Loucy (cell line): ENCODE data around the gene FBXO4.

ENCODE experiments used
- H2AFZ ChIP-seq: fragments of 200-600 bp; sonication (generic); 2 replicates; pipeline ENCODE4 v1.6.0; 2016; ENCODE audit warnings: antibody characterized with exemption, mild to moderate bottlenecking, low read length, moderate library complexity
- H3F3A ChIP-seq: fragments of 200-600 bp; 2 replicates; pipeline ENCODE4 v1.6.0; 2016; ENCODE audit warnings: antibody characterized with exemption, low read depth, mild to moderate bottlenecking
- H3K27me3 ChIP-seq: fragments of 200-600 bp; sonication (generic); 2 replicates; pipeline ENCODE4 v1.6.1; 2014; ENCODE audit warnings: low read length, mild to moderate bottlenecking; ENCODE audit not compliant: insufficient read depth, poor library complexity, severe bottlenecking
- H3K36me3 ChIP-seq: fragments of 200-600 bp; sonication (generic); 2 replicates; pipeline ENCODE4 v1.6.1; 2016; ENCODE audit warnings: low read length; ENCODE audit not compliant: insufficient read depth
- H3K4me1 ChIP-seq: fragments of 200-600 bp; sonication (generic); 2 replicates; pipeline ENCODE4 v1.5.1; 2014; ENCODE audit warnings: low read length, mild to moderate bottlenecking; ENCODE audit not compliant: insufficient read depth, poor library complexity, severe bottlenecking
- H3K4me2 ChIP-seq: fragments of 200-600 bp; sonication (generic); 2 replicates; pipeline ENCODE4 v1.6.0; 2014; ENCODE audit warnings: antibody characterized with exemption, low read length, low read depth, mild to moderate bottlenecking; ENCODE audit not compliant: poor library complexity, severe bottlenecking
- H3K4me3 ChIP-seq: fragments of 200-600 bp; sonication (generic); 2 replicates; pipeline ENCODE4 v1.5.1; 2014; ENCODE audit warnings: low read length, mild to moderate bottlenecking, mixed read lengths; ENCODE audit not compliant: poor library complexity, severe bottlenecking
- H3K79me2 ChIP-seq: fragments of 200-600 bp; sonication (generic); 2 replicates; pipeline ENCODE4 v1.6.1; 2014; ENCODE audit warnings: low read length; ENCODE audit not compliant: insufficient read depth
- H3K9ac ChIP-seq: fragments of 200-600 bp; sonication (generic); 2 replicates; pipeline ENCODE4 v1.6.0; 2014; ENCODE audit warnings: mild to moderate bottlenecking, low read depth, low read length, moderate library complexity; ENCODE audit not compliant: poor library complexity, severe bottlenecking
- H3K9me2 ChIP-seq: fragments of 200-600 bp; sonication (generic); replicated peaks from 2 replicates; pipeline ENCODE4 v1.6.1; 2016; ENCODE audit warnings: low read depth, low read length, mixed read lengths
- H3K9me3 ChIP-seq: fragments of 200-600 bp; sonication (generic); 2 replicates; pipeline ENCODE4 v1.6.1; 2014; ENCODE audit warnings: mild to moderate bottlenecking, antibody characterized with exemption, low read length, low read depth; ENCODE audit not compliant: insufficient read depth
- H4K20me1 ChIP-seq: fragments of 200-600 bp; sonication (generic); 2 replicates; pipeline ENCODE4 v1.6.0; 2014; ENCODE audit warnings: antibody characterized with exemption, low read length, mild to moderate bottlenecking; ENCODE audit not compliant: insufficient read depth, poor library complexity, severe bottlenecking
- CTCF ChIP-seq: fragments of 200-600 bp; sonication (generic); conservative IDR thresholded peaks from 2 replicates; pipeline ENCODE4 v1.5.1; 2014; ENCODE audit warnings: mild to moderate bottlenecking, antibody characterized with exemption, low read length
- EZH2phosphoT487 ChIP-seq: fragments of 200-600 bp; IDR thresholded peaks from 2 replicates; pipeline ENCODE4 v1.6.1; 2018; ENCODE audit warnings: antibody characterized with exemption, mild to moderate bottlenecking, moderate library complexity, borderline replicate concordance

Gene FBXO4

GRCh38 chr5:41896230-41896629 is 28.9 kb upstream of the FBXO4 start:
- Histone ChIP-seq H3K27me3 (peaks cover 40% of the 10 kb centered on the region), H3K4me2 (no peak overlapping the region), H3F3A (no peaks in the 10 kb centered on the region), H4K20me1 (no peaks in the 10 kb centered on the region), H2AFZ (no peak overlapping the region), H3K9ac (no peak overlapping the region), H3K4me1 (no peaks in the 10 kb centered on the region), H3K36me3 (no peaks in the 10 kb centered on the region), H3K9me2 (no peaks in the 10 kb centered on the region), H3K9me3 (no peaks in the 10 kb centered on the region), H3K79me2 (no peaks in the 10 kb centered on the region), H3K4me3 (no peak overlapping the region)
- no peak for TF ChIP-seq CTCF
- TF ChIP-seq EZH2phosphoT487: no peak

- H3K4me1 ChIP-seq: peaks cover 33% of the 10 kb centered on the region
- peak overlapping the region; percentile 78; the same call in 1 of the 2 replicates for H2AFZ ChIP-seq
- no peaks in the 10 kb centered on the region for H3F3A ChIP-seq
- H3K9me2 ChIP-seq: no peaks in the 10 kb centered on the region
- no peaks in the 10 kb centered on the region for H3K9me3 ChIP-seq
- peaks cover 13% of the 10 kb centered on the region for H4K20me1 ChIP-seq
- peak overlapping the region; percentile 98 for H3K4me3 ChIP-seq
- TF ChIP-seq EZH2phosphoT487 (no peak), CTCF (no peak)
- peaks cover 35% of the 10 kb centered on the region for H3K79me2 ChIP-seq
- H3K4me2 ChIP-seq: peak overlapping the region; percentile 73
- H3K27me3 ChIP-seq: peaks cover 11% of the 10 kb centered on the region
- no peaks in the 10 kb centered on the region; the same call in 1 of the 2 replicates for H3K36me3 ChIP-seq
- H3K9ac ChIP-seq: peak overlapping the region; percentile 64
These were observed 21.6 kb upstream of the FBXO4 start for GRCh38 chr5:41903382-41903891.

- Histone ChIP-seq H2AFZ (peak within 1 kb of the TSS; percentile 78), H4K20me1 (peaks cover 13% of the 10 kb centered on the region), H3K4me1 (peaks cover 40% of the 10 kb centered on the region), H3K27me3 (peaks cover 11% of the 10 kb centered on the region), H3K9me2 (no peaks in the 10 kb centered on the region), H3K79me2 (peaks cover 39% of the 10 kb centered on the region), H3K9ac (peak within 1 kb of the TSS; percentile 92), H3K9me3 (no peaks in the 10 kb centered on the region), H3F3A (no peaks in the 10 kb centered on the region), H3K4me3 (peak within 1 kb of the TSS; percentile 98), H3K36me3 (peaks cover 5% of the 10 kb centered on the region; the same call in 1 of the 2 replicates), H3K4me2 (peak within 1 kb of the TSS; percentile 85)
- TF ChIP-seq EZH2phosphoT487: no peak
- TF ChIP-seq CTCF: no peak
These were observed 20.9 kb upstream of the FBXO4 start, which contains the start of gene RIMOC1 for GRCh38 chr5:41903892-41904799. RIMOC1 (plus strand) TSS chr5:41904344; CDS start chr5:41904368, 24 bp downstream.
